Activated CD8-positive, alpha-beta memory T cell treated with anti-CD3 and anti-CD28 coated beads, Interleukin-2, amount 50 U/mL, for 24 hours (primary cell): ENCODE data around the gene OR10G4.
"Not testable (repeated sequence)": the region's sequence is repeated elsewhere in the genome, so short reads cannot be mapped to it uniquely, and the experiment has no call there.

ENCODE experiments used
- DNase-seq: peaks from one replicate; pipeline ENCODE4 v3.0.0-alpha.2; 2020; ENCODE audit errors: extremely low read depth

OR10G4 gene, protein sequence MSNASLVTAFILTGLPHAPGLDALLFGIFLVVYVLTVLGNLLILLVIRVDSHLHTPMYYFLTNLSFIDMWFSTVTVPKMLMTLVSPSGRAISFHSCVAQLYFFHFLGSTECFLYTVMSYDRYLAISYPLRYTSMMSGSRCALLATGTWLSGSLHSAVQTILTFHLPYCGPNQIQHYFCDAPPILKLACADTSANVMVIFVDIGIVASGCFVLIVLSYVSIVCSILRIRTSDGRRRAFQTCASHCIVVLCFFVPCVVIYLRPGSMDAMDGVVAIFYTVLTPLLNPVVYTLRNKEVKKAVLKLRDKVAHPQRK

GRCh38 chr11:124012697-124013096, at the start of gene OR10G4:
OR10G4 (plus strand) TSS chr11:124012997; CDS start chr11:124015575, 2,578 bp downstream.
- no peak for DNase-seq

GRCh38 chr11:123973816-123974215, 39.0 kb upstream of the OR10G4 start:
- DNase-seq, result no peak

DNA sequence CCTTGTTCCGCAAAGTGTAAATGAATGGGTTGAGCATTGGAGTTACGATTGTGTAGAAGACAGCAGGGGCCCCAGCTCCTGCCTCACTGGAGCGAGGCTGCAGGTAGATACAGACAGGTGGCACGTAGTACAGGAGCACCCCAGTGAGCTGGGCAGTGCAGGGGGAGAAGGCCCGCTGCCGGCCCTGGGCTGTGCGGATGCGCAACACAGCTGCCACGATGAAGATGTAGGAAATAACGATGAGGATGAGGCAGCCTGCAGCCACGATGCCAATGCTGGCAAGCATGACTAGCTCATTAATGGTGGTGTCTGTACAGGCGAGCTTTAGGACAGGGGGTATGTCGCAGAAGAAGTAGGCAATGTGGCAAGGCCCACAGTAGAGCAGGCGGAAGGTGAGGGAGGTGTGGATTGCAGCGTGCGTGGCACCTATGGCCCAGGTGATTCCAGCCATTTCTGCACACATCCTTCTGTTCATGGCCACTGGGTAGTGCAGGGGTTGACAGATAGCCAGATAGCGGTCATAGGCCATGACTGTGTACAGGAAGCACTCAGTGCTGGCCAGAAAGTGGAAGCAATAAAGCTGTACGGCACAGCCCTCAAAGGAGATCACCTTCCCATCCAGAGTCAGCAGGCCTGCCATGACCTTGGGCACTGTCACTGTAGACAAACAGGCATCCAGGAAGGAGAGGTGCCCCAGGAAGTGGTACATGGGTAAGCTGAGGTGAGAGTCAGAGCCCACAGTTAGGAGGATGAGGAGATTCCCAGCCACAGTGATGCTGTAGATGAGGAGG, 35.8 kb upstream of the OR10G4 start:
- DNase-seq, result no peak

DNA sequence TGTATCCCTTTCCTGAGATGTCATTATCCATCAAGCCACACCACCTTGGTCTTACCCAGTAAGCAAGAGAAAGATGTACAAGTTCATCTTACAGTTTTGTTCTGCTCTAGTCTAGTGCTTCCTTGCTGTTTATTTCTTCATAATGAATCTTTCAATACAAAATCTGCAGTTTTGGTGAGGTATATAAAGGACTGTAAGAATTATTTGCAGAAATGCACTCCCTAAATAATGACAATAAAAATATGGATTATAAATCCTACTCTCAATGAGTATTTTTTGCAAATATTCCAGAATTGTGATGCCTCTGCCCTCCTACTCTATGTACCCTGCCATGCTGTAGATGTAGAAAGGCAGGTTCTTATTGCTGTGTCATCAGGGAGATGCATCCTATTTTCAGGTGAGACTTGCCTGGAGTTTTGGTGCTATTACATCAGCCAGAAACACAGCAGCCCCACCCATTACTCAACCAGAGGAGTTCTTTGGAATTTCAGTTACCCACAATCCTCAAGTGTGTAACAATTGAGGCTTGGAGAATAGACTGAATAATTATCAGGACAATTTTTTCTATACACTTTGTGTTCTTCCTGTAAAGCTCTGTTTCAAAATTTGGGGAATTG, 35.0 kb upstream of the OR10G4 start, which contains the start of gene OR10S1:
Gene OR10S1 (minus strand): TSS at position 51 of the 617 bp plus-strand sequence. CDS start 117 bp downstream, outside the sequence.
- no peak for DNase-seq

GRCh38 chr11:123979311-123979710, 33.5 kb upstream of the OR10G4 start:
- no peak for DNase-seq

DNA sequence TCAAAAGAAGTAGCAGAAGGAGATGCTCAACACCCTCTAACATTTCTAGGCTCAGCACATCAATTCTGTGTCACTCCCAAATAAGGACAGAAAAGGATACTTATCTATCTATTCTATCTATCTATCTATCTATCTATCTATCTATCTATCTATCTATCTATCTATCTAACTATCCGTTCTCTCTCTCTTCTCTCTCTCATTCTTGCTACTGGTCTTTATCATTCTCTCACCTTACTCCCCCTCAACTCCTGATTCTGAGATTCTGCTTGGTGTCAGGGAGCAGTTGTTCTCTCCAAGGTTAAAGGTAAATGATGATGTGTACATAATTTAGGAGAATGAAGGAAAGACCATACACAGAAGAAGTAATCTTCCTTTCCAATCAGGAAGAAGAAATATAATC, 17.7 kb upstream of the OR10G4 start, which contains the start of gene OR10G6:
Gene OR10G6 (minus strand): TSS at position 43 of the 400 bp plus-strand sequence. CDS start 0 bp downstream, at position 43.
- DNase-seq, result no peak

DNA sequence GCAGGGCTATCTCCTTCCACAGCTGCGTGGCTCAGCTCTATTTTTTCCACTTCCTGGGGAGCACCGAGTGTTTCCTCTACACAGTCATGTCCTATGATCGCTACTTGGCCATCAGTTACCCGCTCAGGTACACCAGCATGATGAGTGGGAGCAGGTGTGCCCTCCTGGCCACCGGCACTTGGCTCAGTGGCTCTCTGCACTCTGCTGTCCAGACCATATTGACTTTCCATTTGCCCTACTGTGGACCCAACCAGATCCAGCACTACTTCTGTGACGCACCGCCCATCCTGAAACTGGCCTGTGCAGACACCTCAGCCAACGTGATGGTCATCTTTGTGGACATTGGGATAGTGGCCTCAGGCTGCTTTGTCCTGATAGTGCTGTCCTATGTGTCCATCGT, 3.0 kb downstream of the OR10G4 start:
- not testable (repeated sequence) for DNase-seq

GRCh38 chr11:124026498-124026897, 13.7 kb downstream of the OR10G4 start, which contains the start of gene OR10G8:
OR10G8 (plus strand) TSS chr11:124026798; CDS start chr11:124029623, 2,825 bp downstream.
- DNase-seq, result no peak

DNA sequence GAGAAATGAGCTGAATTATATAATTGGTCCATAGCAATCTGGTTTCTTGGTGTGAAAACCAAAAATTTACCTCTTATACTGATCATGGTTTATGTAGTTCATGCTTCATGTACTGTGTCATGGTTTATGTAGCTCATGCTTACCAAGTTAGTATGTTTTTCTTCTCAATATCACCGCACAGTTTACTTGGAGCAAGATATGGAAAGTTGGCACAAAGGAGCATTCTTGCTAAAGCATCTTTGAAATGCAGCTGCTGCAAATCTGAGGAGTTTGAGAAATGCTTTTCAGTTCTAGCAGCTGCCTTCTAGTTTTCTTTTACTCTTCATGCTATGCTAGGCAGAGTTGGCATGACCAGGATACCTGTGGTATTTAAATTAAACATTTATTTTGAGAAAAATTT, 23.9 kb downstream of the OR10G4 start:
- no peak for DNase-seq

GRCh38 chr11:124039557-124039956, 26.8 kb downstream of the OR10G4 start:
- DNase-seq, result no peak

GRCh38 chr11:124041254-124041653, 28.5 kb downstream of the OR10G4 start, which contains the start of gene OR10G7:
OR10G7 (minus strand) TSS chr11:124041325; CDS start chr11:124039001, 2,324 bp downstream.
- no peak for DNase-seq

GRCh38 chr11:124043420-124043819, 30.6 kb downstream of the OR10G4 start:
- no peak for DNase-seq

GRCh38 chr11:124050748-124051147, 38.0 kb downstream of the OR10G4 start:
- DNase-seq, result no peak

DNA sequence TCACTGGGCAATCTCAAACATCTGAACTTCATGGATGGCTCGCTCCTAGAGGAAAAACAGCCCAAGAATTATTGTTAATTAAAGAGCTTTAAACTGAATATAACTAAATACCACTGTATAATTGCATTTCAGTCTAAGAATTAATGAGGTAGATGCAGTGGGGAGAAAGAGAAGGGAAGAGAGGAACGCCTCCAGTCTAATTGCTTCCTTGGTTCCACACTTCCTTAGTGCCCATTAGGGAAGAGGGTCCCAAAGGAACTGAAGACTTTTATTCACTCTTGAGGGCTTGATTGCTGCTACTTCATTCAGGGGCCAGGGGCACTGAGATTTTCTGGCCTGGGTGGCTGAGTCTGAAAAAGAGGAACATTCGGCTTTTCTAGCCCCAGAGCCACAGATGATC, 40.2 kb downstream of the OR10G4 start:
- DNase-seq, result no peak
